Fibroblast of lung (primary cell): ENCODE data around the gene HK3. TPM values are rescaled to one million over a fixed set of nuclear protein-coding genes. Genes with fewer than 3 reads are reported as not detected.

Source experiments
- DNase-seq, 2 donors: peaks; one replicate each; pipeline versions ENCODE4 v3.0.0 to v3.0.0-alpha.2; 2010; ENCODE audit warnings: low read depth in 2 of 2
- H2AFZ ChIP-seq: 2 replicates; pipeline ENCODE4 v1.5.1; 2012; ENCODE audit warnings: low read length, control low read depth, inconsistent platforms
- H3K27ac ChIP-seq: 2 replicates; pipeline ENCODE4 v1.5.1; 2011; ENCODE audit warnings: low read length, control low read depth; ENCODE audit not compliant: insufficient read depth
- H3K27me3 ChIP-seq: 2 replicates; pipeline ENCODE4 v1.5.1; 2011; ENCODE audit warnings: mild to moderate bottlenecking, low read length; ENCODE audit not compliant: control insufficient read depth, insufficient read depth
- H3K36me3 ChIP-seq: 2 replicates; pipeline ENCODE4 v1.5.1; 2011; ENCODE audit warnings: low read length; ENCODE audit not compliant: control insufficient read depth, insufficient read depth
- H3K4me1 ChIP-seq: 2 replicates; pipeline ENCODE4 v1.5.1; 2011; ENCODE audit warnings: low read length; ENCODE audit not compliant: control insufficient read depth, insufficient read depth; ENCODE audit errors: extremely low read depth
- H3K4me2 ChIP-seq: 2 replicates; pipeline ENCODE4 v1.5.1; 2011; ENCODE audit warnings: low read length, control low read depth; ENCODE audit not compliant: insufficient read depth; ENCODE audit errors: extremely low read depth
- H3K4me3 ChIP-seq, 4 experiments: fragments of 200-600 bp in 1 of 4; sonication (generic) in 1 of 4; replicated peaks in 1 of 4; 2 replicates each; pipeline ENCODE4 v1.5.1; 2011 to 2016; ENCODE audit warnings: low read length in 4 of 4, low read depth in 3 of 4, mild to moderate bottlenecking in 3 of 4, control low read depth in 2 of 4, inconsistent platforms in 1 of 4, mixed read lengths in 1 of 4; ENCODE audit not compliant: insufficient read depth in 1 of 4; ENCODE audit errors: control extremely low read depth in 1 of 4
- H3K79me2 ChIP-seq: 2 replicates; pipeline ENCODE4 v1.5.1; 2012; ENCODE audit warnings: mild to moderate bottlenecking, low read length, inconsistent platforms; ENCODE audit not compliant: control insufficient read depth, insufficient read depth
- H3K9ac ChIP-seq: 2 replicates; pipeline ENCODE4 v1.5.1; 2011; ENCODE audit warnings: mild to moderate bottlenecking, low read length, control low read depth; ENCODE audit not compliant: insufficient read depth
- H3K9me3 ChIP-seq: 2 replicates; pipeline ENCODE4 v1.5.1; 2012; ENCODE audit warnings: low read depth, low read length; ENCODE audit not compliant: control insufficient read depth, insufficient read depth
- H4K20me1 ChIP-seq: 2 replicates; pipeline ENCODE4 v1.5.1; 2011; ENCODE audit warnings: low read length; ENCODE audit not compliant: control insufficient read depth, insufficient read depth; ENCODE audit errors: extremely low read depth
- EZH2 ChIP-seq: IDR thresholded peaks from 2 replicates; pipeline ENCODE4 v1.5.1; 2012; ENCODE audit warnings: low read length, control low read depth, mild to moderate bottlenecking; ENCODE audit errors: missing control alignments
- polyA plus RNA-seq, 2 donors: library from polyadenylated mRNA; depleted of rRNA in 1 of 2; stranded (reverse) in 1 of 2; unstranded in 1 of 2; fragments of >200 nt; gene quantifications; 2 replicates each; pipeline ENCODE4 v1.2.1, GENCODE V29; 2011 to 2012; ENCODE audit warnings: missing spikeins in 1 of 2
- total RNA-seq: library from RNA; depleted of rRNA; stranded (reverse); fragments of >200 nt; gene quantifications from 2 replicates; pipeline ENCODE4 v1.2.1, GENCODE V29; 2014
- TF ChIP-seq, protein P1 (sequence below), 2 donors: IDR thresholded peaks in 1 of 2; conservative IDR thresholded peaks in 1 of 2; 1 replicate in 1 of 2; 2 replicates in 1 of 2; pipeline ENCODE4 v1.5.1; 2011 to 2012; ENCODE audit warnings: low read length in 2 of 2, control low read depth in 1 of 2, inconsistent platforms in 1 of 2, low read depth in 1 of 2, mild to moderate bottlenecking in 1 of 2

Gene HK3
- total and polyA plus RNA-seq, 2 donors (not counting 1 experiment from before 2014, with no cell fraction given): not detected

- Histone ChIP-seq H3K4me3 (no peak overlapping the region), H3K27me3 (peaks cover 16% of the 10 kb centered on the region), H3K4me2 (no peak overlapping the region), H3K27ac (no peak overlapping the region), H4K20me1 (no peaks in the 10 kb centered on the region), H3K4me1 (no peaks in the 10 kb centered on the region), H3K9ac (no peak overlapping the region), H2AFZ (no peak overlapping the region), H3K79me2 (no peaks in the 10 kb centered on the region), H3K9me3 (no peaks in the 10 kb centered on the region), H3K36me3 (no peaks in the 10 kb centered on the region)
- DNase-seq: no peak
- TF ChIP-seq EZH2: no peak
- TF ChIP-seq, protein P1, sequence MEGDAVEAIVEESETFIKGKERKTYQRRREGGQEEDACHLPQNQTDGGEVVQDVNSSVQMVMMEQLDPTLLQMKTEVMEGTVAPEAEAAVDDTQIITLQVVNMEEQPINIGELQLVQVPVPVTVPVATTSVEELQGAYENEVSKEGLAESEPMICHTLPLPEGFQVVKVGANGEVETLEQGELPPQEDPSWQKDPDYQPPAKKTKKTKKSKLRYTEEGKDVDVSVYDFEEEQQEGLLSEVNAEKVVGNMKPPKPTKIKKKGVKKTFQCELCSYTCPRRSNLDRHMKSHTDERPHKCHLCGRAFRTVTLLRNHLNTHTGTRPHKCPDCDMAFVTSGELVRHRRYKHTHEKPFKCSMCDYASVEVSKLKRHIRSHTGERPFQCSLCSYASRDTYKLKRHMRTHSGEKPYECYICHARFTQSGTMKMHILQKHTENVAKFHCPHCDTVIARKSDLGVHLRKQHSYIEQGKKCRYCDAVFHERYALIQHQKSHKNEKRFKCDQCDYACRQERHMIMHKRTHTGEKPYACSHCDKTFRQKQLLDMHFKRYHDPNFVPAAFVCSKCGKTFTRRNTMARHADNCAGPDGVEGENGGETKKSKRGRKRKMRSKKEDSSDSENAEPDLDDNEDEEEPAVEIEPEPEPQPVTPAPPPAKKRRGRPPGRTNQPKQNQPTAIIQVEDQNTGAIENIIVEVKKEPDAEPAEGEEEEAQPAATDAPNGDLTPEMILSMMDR (conservative IDR thresholded peaks at IDR 0.05 in 1 of 2, IDR thresholded peaks at IDR 0.05 in 1 of 2; ENCODE audit: low read depth in 1 of 2, low read length in 2 of 2): no peak
Observed at GRCh38 chr5:176887252-176887849, 11.8 kb downstream of the HK3 start.

GRCh38 chr5:176886336-176887251, 12.6 kb downstream of the HK3 start:
- H3K27ac ChIP-seq: no peak overlapping the region
- H3K9me3 ChIP-seq: no peaks in the 10 kb centered on the region
- H3K4me2 ChIP-seq: no peak overlapping the region
- no peaks in the 10 kb centered on the region for H3K79me2 ChIP-seq
- H3K4me1 ChIP-seq: no peaks in the 10 kb centered on the region
- H3K9ac ChIP-seq: no peak overlapping the region
- H4K20me1 ChIP-seq: no peaks in the 10 kb centered on the region
- no peak overlapping the region for H3K4me3 ChIP-seq
- peaks cover 9% of the 10 kb centered on the region for H3K27me3 ChIP-seq
- no peak overlapping the region for H2AFZ ChIP-seq
- TF ChIP-seq, protein P1 (conservative IDR thresholded peaks at IDR 0.05 in 1 of 2, IDR thresholded peaks at IDR 0.05 in 1 of 2; ENCODE audit: low read depth in 1 of 2, low read length in 2 of 2): no peak
- no peak for TF ChIP-seq EZH2
- no peaks in the 10 kb centered on the region for H3K36me3 ChIP-seq
- DNase-seq: no peak

- Histone ChIP-seq H3K4me2 (no peak overlapping the region), H3K36me3 (no peaks in the 10 kb centered on the region), H3K27me3 (peaks cover 7% of the 10 kb centered on the region), H2AFZ (no peak overlapping the region), H3K4me1 (no peaks in the 10 kb centered on the region), H3K79me2 (no peaks in the 10 kb centered on the region), H3K9ac (no peak overlapping the region), H3K27ac (no peak overlapping the region), H3K4me3 (no peak overlapping the region), H4K20me1 (no peaks in the 10 kb centered on the region), H3K9me3 (no peaks in the 10 kb centered on the region)
- no peak for DNase-seq
- TF ChIP-seq EZH2: no peak
- TF ChIP-seq, protein P1 (conservative IDR thresholded peaks at IDR 0.05 in 1 of 2, IDR thresholded peaks at IDR 0.05 in 1 of 2; ENCODE audit: low read depth in 1 of 2, low read length in 2 of 2): no peak
Observed at GRCh38 chr5:176884571-176884890, 14.6 kb downstream of the HK3 start.
